GM12865 (cell line): Measurements from ENCODE around the gene ADAMTS15.

Experiments
- DNase-seq: peaks from one replicate; pipeline ENCODE4 v3.0.0; 2010; ENCODE audit warnings: low read depth
- H3K4me3 ChIP-seq: 2 replicates; pipeline ENCODE4 v1.5.1; 2011; ENCODE audit warnings: mild to moderate bottlenecking, low read depth, low read length, control low read depth
- CTCF ChIP-seq: IDR thresholded peaks from 2 replicates; pipeline ENCODE4 v1.5.1; 2011; ENCODE audit warnings: low read length, control low read depth, low read depth, inconsistent platforms; ENCODE audit not compliant: insufficient read depth; ENCODE audit errors: missing control alignments

Gene ADAMTS15

DNA sequence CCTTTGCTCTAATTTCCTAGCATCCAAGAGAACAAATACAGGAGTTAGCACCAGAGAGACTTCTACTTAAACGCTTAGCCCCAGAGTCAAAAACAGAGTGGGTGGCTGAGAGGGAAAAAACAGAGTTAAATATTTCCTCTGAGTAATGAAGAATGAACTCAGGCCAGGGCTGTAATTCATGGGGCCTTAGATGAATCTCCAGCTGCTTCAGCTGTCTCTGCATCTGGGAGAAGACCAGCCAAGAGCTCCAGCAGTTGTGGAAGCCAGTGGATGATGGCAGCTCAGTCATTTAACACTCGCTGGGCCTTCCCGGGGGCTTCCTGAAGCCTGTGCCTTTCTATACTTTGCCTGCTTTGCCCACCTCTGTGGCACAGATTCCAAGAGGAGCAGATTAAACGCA lies 5.7 kb upstream of the ADAMTS15 start:
- no peak overlapping the region for H3K4me3 ChIP-seq
- no peak for TF ChIP-seq CTCF
- DNase-seq: no peak

- no peak overlapping the region for H3K4me3 ChIP-seq
- TF ChIP-seq CTCF: no peak
- DNase-seq: no peak
These were observed 2.7 kb upstream of the ADAMTS15 start for GRCh38 chr11:130445788-130446187.

GRCh38 chr11:130448039-130448415 lies 418 bp upstream of the ADAMTS15 start:
- TF ChIP-seq CTCF: no peak
- DNase-seq: no peak
- H3K4me3 ChIP-seq: no peak overlapping the region

- TF ChIP-seq CTCF: no peak
- no peak overlapping the region for H3K4me3 ChIP-seq
- no peak for DNase-seq
These were observed 1.0 kb downstream of the ADAMTS15 start for GRCh38 chr11:130449310-130449990.

GRCh38 chr11:130449996-130450769 lies 1.7 kb downstream of the ADAMTS15 start:
- TF ChIP-seq CTCF: no peak
- DNase-seq: no peak
- no peak overlapping the region for H3K4me3 ChIP-seq

GRCh38 chr11:130451231-130452019 lies 3.0 kb downstream of the ADAMTS15 start:
- DNase-seq: no peak

More at GRCh38 chr11:130451231-130452019, 3.0 kb downstream of the ADAMTS15 start:
- TF ChIP-seq CTCF: no peak
- no peak overlapping the region for H3K4me3 ChIP-seq
